Activated CD8-positive, alpha-beta memory T cell treated with anti-CD3 and anti-CD28 coated beads, Interleukin-2, amount 50 U/mL, for 48 hours (primary cell): ENCODE results near the gene B3GAT2.

Experiments used
- DNase-seq: peaks from one replicate; pipeline ENCODE4 v3.0.0-alpha.2; 2020

B3GAT2 gene

DNA sequence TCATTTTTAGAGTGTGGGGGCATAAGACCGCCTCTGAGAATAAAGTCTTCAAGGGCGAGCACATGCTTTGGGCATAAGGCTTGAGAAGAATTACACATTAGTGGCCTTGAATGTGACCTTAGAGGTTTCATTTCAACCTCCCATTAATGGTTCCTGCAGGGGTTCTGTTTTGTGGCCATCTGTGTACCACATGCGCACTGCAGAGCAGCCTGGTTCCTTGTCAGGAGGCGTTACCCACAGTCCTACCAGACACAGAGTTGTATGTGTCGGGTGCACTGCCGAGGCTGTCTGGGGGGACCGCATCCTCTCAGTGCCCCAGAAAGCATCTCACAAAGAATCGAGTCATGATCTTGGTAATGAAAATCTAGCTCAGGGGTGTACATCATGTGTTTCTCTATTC lies 115.7 kb downstream of the B3GAT2 start:
- DNase-seq: no peak

DNA sequence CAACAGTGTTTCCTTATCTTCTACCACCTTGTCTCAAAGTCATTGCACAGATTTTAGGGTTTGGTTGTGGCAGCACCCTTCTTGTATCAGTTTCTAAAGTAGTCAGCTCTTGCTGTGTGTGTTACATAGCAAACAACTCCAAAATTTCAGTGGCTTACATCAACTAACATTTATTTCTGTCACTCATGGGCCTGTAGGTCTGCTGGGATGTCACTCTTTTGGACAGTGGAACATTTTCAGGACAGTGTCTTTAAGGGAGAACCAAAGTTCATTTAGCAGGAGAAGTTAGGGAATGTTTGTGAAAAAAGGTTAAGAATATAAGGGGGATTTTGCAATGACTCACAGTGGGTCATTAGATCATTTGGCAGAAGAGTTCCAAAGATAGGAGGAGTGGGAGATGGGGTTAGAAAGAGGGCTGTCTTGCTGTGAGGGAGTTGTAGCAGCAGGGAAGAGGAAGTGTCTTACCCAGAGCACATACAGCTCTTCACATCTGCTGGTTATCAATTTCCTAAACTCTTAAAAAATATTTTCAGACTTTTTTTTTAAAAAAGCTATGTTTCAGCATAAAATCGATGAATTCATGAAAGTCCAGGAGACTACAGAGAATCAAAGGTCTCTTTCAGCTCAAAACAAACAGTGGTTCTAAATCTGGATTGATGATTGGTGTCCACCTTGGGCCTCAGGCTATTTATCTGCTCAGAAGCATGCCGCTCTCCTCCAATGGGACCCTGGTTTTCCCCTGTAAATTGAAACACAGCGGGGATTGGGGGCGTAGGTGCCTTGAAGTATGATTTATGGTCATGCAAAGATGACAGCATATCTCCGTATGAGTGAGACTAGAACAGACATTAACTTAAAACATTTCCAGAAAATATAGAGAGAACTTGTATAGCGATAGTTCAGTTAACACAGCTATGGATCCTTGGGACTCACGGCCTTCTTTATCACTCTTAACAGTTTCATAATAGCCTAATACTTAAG lies 117.3 kb downstream of the B3GAT2 start:
- DNase-seq: no peak

DNA sequence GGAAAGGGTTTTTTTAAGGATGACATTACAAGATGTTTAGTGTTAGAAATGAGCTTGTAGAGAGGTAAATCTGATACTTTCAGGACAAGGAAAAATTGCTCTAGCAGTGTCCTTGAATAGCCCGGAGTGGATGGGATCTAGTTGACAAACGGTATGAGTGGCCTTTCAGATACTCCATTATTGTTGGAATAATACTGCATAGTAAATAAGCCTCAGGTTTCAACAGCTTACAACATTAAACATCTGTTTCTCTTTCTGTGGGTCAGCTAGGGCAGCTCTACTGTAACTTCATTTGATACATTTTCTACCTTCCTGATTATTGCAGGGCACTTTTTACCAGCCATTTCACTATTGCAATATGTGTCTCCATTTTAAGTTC lies 118.0 kb downstream of the B3GAT2 start:
- no peak for DNase-seq

DNA sequence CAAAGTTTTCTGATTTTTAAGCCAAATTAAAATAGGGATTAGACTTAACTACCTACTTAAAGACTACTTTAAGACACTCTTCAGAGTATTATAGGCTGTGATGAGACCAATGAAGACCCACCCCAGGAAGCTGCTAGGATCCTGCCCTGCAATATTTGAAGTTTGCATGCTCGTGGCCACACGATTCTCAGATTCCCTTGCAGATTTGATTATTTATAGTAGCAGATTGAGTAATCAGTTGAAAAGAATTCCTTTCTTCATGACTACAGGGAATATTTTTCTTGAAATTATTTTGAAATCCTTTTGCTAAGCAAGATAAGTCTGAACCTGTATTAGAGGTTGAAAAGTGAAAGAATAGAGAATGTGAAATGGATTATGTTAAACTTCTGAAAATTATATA lies 122.3 kb downstream of the B3GAT2 start:
- no peak for DNase-seq

DNA sequence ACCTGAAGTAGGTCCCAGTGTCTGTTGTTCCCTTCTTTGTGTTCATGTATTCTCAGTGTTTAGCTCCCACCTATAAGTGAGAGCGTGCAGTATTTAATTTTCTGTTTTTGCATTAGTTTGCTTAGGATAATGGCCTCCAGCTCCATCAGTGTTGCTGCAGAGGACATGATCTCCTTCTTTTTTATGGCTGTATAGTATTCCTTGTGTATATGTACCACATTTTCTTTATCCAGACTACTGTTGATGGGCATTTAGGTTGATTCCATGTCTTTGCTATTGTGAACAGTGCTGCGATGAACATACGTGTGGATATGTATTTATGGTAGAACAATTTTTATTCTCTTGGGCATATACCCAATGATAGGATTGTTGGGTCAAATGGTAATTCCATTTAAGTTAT lies 125.4 kb downstream of the B3GAT2 start:
- no peak for DNase-seq

DNA sequence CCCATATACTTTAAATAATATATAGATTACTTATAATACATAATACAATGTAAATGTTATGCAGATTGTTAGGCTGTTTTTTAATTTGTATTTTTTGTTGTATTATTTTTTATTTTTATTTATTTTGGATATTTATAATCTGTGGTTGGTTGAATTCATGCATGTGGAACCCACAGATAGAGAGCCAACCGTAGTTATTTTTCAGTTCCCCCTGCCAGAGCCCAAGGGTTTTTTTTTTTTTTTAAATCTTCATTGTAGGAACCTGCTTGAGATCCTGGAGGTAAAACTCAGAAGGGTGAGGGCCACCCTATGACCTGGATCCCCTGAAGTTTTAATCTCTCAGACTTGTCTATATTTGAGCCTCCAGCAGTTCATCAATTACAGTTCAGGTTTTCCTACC lies 133.2 kb downstream of the B3GAT2 start:
- DNase-seq: no peak

DNA sequence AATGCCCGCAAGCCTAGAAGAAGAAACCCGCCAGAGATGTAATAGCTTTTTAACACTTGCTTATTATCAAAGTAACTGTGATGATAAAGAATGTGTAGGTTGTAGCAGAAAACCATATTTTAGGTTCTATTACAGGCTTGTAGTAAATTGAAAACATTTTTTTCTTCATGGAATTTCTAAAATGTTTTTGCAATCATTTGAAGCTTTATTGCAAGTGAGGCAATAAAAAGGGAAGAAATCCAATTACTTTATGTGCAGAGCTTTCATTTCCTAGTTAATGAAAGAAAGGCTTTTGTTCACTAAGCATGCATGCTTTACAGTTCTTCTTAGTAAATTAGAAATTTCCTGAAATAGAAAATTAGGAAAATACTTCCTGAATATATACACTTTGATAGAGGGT lies 135.1 kb downstream of the B3GAT2 start:
- no peak for DNase-seq

DNA sequence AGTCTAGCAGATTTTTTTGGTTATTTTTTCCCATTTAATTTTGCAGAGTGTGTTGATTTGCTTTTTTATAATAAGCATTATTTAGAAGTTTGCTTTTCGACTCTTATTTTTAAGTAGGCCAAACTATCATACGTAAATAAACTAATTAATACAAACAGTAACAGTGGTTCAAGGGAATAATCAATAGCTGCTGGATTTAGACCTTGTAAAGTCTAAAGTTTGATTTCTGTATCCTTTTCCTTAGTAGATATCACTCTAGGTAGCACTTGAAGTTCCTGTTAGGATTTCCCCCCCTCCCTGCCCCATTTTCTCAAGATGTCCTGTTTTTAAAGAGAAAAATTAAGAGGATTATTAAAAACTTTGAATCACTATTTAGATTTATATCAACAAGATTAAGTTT lies 136.1 kb downstream of the B3GAT2 start:
- DNase-seq: no peak

DNA sequence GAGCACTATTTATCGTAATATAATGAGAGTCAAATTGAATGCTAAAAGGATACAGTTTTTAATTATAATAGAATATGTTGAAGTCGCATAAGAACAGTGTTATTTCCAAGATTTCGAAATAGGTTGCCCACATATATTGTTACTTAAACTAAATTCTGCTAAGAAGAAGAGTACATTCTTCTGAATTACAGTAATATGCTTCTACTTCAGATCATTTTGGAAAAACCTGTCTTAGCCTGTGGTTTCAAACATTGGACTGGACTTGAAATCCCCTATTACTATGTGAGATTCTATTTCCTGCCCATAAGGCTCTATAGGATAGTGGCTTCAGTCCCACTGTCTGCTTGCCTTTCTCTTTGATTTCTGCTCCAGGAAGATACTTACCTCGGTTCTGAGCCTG lies 137.2 kb downstream of the B3GAT2 start:
- DNase-seq: no peak

DNA sequence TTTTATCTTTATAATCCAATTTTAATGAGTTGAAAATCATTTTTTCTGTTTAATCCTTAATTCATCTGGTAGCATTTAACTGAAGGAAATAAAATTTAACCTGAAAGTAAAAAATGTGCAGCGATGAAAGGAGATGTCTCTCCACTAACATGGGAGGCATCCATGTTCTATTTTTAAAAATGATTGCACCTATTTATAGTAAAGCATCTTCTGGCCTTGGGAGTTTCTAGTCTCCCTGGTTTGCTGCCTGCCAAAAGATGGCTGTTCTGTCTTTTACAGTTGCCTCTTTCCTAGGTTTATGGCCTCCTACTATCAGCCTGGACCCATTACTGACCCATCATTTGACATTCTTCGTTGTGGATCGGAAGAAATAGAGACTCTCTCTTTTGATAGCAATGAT lies 143.0 kb downstream of the B3GAT2 start:
- DNase-seq: no peak

DNA sequence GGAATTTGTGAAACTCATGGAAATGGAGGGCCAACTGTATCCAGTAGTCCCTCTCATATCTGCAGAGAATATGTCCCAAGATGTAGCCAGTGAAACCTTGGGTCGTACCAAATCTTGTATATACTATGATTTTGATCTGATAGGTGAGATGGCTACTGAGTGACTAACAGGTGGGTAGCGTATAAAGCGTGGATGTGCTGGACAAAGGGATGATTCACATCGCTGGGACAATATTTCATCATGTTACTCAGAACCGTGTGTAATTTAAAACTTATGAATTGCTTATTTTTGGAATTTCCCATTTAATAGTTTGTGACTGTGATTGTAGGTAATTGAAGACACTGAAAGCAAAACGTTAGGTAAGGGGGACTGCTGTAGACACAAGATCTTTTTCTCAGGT lies 145.1 kb downstream of the B3GAT2 start:
- no peak for DNase-seq
